ENCODE results near the gene FAM3D. TPM values are rescaled to one million over a fixed set of nuclear protein-coding genes. Genes with fewer than 3 reads are reported as not detected.
A peak's percentile ranks its signal among the peaks of the same experiment; 100 is the strongest.
"Not testable (repeated sequence)": the region's sequence is repeated elsewhere in the genome, so short reads cannot be mapped to it uniquely, and the experiment has no call there.

FAM3D gene
- 100 to 1,000 TPM in 3 of 4 donors, 10 to 100 TPM in 1; 47.0 to 200 (median 135) TPM for total RNA-seq

- TF ChIP-seq POLR2A (IDR thresholded peaks at IDR 0.05) = peak; percentile 98 to 99
- no peak for TF ChIP-seq CTCF (IDR thresholded peaks at IDR 0.05)
- peaks cover 0 to 26% (median 0%) of the 10 kb centered on the region in 4 donors for H3K4me1 ChIP-seq
- H3K27me3 ChIP-seq = no peaks in the 10 kb centered on the region
- H3K36me3 ChIP-seq = no peaks in the 10 kb centered on the region
- H3K9me3 ChIP-seq = no peaks in the 10 kb centered on the region
- peak in 2 of 3 donors; percentile 83 to 85 for DNase-seq
- H3K4me3 ChIP-seq = peak within 1 kb of the TSS in 3 of 4 donors; percentile 31 to 71 (median 56)
- H3K27ac ChIP-seq = peak within 1 kb of the TSS in 3 of 4 donors; percentile 89 to 96 (median 94)
Measured at GRCh38 chr3:58666683-58667082, at the start of gene FAM3D. Gene FAM3D, minus strand, starts transcription at chr3:58666774. Its CDS starts 11,211 bp downstream, at chr3:58655563.

- no peak overlapping the region for H3K4me3 ChIP-seq
- H3K4me1 ChIP-seq = no peaks in the 10 kb centered on the region
- H3K27ac ChIP-seq = peak overlapping the region in 1 of 4 donors; percentile 22
- H3K36me3 ChIP-seq = no peaks in the 10 kb centered on the region
- DNase-seq = peak in 1 of 3 donors; percentile 64
- H3K9me3 ChIP-seq = no peaks in the 10 kb centered on the region
- TF ChIP-seq CTCF (IDR thresholded peaks at IDR 0.05) (no peak), POLR2A (IDR thresholded peaks at IDR 0.05) (no peak)
- no peaks in the 10 kb centered on the region for H3K27me3 ChIP-seq
Measured at GRCh38 chr3:58713715-58714401, 47.3 kb upstream of the FAM3D start.

- TF ChIP-seq POLR2A (IDR thresholded peaks at IDR 0.05) (no peak), CTCF (IDR thresholded peaks at IDR 0.05) (no peak)
- DNase-seq = no peak
Measured at GRCh38 chr3:58711871-58712270, 45.3 kb upstream of the FAM3D start.

GRCh38 chr3:58708983-58709382, 42.4 kb upstream of the FAM3D start:
- H3K36me3 ChIP-seq, DNase-seq, H3K27ac ChIP-seq, H3K27me3 ChIP-seq, H3K4me1 ChIP-seq, H3K4me3 ChIP-seq, H3K9me3 ChIP-seq: not testable (repeated sequence)

More at GRCh38 chr3:58711871-58712270, 45.3 kb upstream of the FAM3D start:
- no peaks in the 10 kb centered on the region for H3K9me3 ChIP-seq
- no peaks in the 10 kb centered on the region for H3K36me3 ChIP-seq
- H3K4me3 ChIP-seq = no peak overlapping the region
- H3K27ac ChIP-seq = no peak overlapping the region
- no peaks in the 10 kb centered on the region for H3K4me1 ChIP-seq
- H3K27me3 ChIP-seq = no peaks in the 10 kb centered on the region

GRCh38 chr3:58708116-58708791, 41.7 kb upstream of the FAM3D start:
- no peaks in the 10 kb centered on the region for H3K4me1 ChIP-seq
- H3K4me3 ChIP-seq = no peak overlapping the region
- no peaks in the 10 kb centered on the region for H3K27me3 ChIP-seq
- H3K9me3 ChIP-seq = no peaks in the 10 kb centered on the region
- peak in 1 of 3 donors; percentile 48 for DNase-seq
- H3K27ac ChIP-seq = peak overlapping the region in 1 of 4 donors; percentile 18
- no peaks in the 10 kb centered on the region for H3K36me3 ChIP-seq
- no peak for TF ChIP-seq CTCF (IDR thresholded peaks at IDR 0.05)

- no peaks in the 10 kb centered on the region for H3K4me1 ChIP-seq
- no peak for TF ChIP-seq CTCF (IDR thresholded peaks at IDR 0.05)
- no peak for TF ChIP-seq POLR2A (IDR thresholded peaks at IDR 0.05)
- H3K27me3 ChIP-seq = no peaks in the 10 kb centered on the region
- no peak overlapping the region for H3K4me3 ChIP-seq
- H3K27ac ChIP-seq = no peak overlapping the region
- no peaks in the 10 kb centered on the region for H3K9me3 ChIP-seq
- no peaks in the 10 kb centered on the region for H3K36me3 ChIP-seq
- no peak for DNase-seq
Measured at GRCh38 chr3:58707390-58707930, 40.9 kb upstream of the FAM3D start.
